GM23248 (cell line): ENCODE data around the gene BMP5. TPM values are rescaled to one million over a fixed set of nuclear protein-coding genes. Genes with fewer than 3 reads are reported as not detected.

Source experiments
- DNase-seq: peaks from one replicate; pipeline ENCODE4 v3.0.0-alpha.2; 2015
- H2AFZ ChIP-seq: fragments of 200-600 bp; sonication (generic); 2 replicates; pipeline ENCODE4 v1.6.1; 2016; ENCODE audit warnings: antibody characterized with exemption
- H3F3A ChIP-seq: fragments of 200-600 bp; sonication (generic); 2 replicates; pipeline ENCODE4 v1.6.1; 2016; ENCODE audit warnings: mild to moderate bottlenecking, antibody characterized with exemption, mixed run types; ENCODE audit not compliant: insufficient read depth
- H3K27ac ChIP-seq: fragments of 200-600 bp; sonication (generic); 2 replicates; pipeline ENCODE4 v1.5.1; 2016; ENCODE audit warnings: mild to moderate bottlenecking
- H3K27me3 ChIP-seq: fragments of 200-600 bp; sonication (generic); replicated peaks from 2 replicates; pipeline ENCODE4 v1.6.1; 2016; ENCODE audit warnings: mild to moderate bottlenecking; ENCODE audit not compliant: insufficient read depth
- H3K36me3 ChIP-seq: fragments of 200-600 bp; sonication (generic); 2 replicates; pipeline ENCODE4 v1.6.1; 2016; ENCODE audit warnings: low read depth, mild to moderate bottlenecking
- H3K4me1 ChIP-seq: fragments of 200-600 bp; sonication (generic); 2 replicates; pipeline ENCODE4 v1.6.1; 2016; ENCODE audit warnings: mild to moderate bottlenecking; ENCODE audit not compliant: insufficient read depth
- H3K4me2 ChIP-seq: fragments of 200-600 bp; sonication (generic); one replicate; pipeline ENCODE4 v1.6.1; 2016; ENCODE audit warnings: mild to moderate bottlenecking; ENCODE audit not compliant: unreplicated experiment
- H3K4me3 ChIP-seq: fragments of 200-600 bp; sonication (generic); 2 replicates; pipeline ENCODE4 v1.5.1; 2016; ENCODE audit warnings: mild to moderate bottlenecking
- H3K79me2 ChIP-seq: fragments of 200-600 bp; sonication (generic); 2 replicates; pipeline ENCODE4 v1.6.1; 2016; ENCODE audit warnings: mild to moderate bottlenecking; ENCODE audit not compliant: insufficient read depth
- H3K9ac ChIP-seq: fragments of 200-600 bp; sonication (generic); 2 replicates; pipeline ENCODE4 v1.6.1; 2016; ENCODE audit warnings: mild to moderate bottlenecking
- H3K9me2 ChIP-seq: fragments of 200-600 bp; sonication (generic); 2 replicates; pipeline ENCODE4 v1.6.1; 2016; ENCODE audit warnings: mixed run types, mild to moderate bottlenecking, moderate library complexity; ENCODE audit not compliant: insufficient read depth
- H3K9me3 ChIP-seq: fragments of 200-600 bp; sonication (generic); one replicate; pipeline ENCODE4 v1.6.1; 2017; ENCODE audit warnings: low read depth
- H4K20me1 ChIP-seq: fragments of 200-600 bp; sonication (generic); 2 replicates; pipeline ENCODE4 v1.6.0; 2016; ENCODE audit not compliant: insufficient read depth
- EZH2 ChIP-seq: fragments of 200-600 bp; sonication (generic); IDR thresholded peaks from 2 replicates; pipeline ENCODE4 v1.6.1; 2018; ENCODE audit warnings: antibody characterized with exemption, mild to moderate bottlenecking; ENCODE audit not compliant: insufficient read depth, poor library complexity, severe bottlenecking
- EZH2phosphoT487 ChIP-seq: fragments of 200-600 bp; sonication (generic); IDR thresholded peaks from 2 replicates; pipeline ENCODE4 v1.6.1; 2018; ENCODE audit warnings: antibody characterized with exemption, moderate library complexity, mild to moderate bottlenecking, low read depth; ENCODE audit not compliant: insufficient read depth
- WGBS, 2 experiments: methylation state at CpG; one replicate each; pipeline ENCODE4 v1.1.6; 2015 to 2017; ENCODE audit warnings: low lambda C conversion rate in 2 of 2, low coverage in 1 of 2; ENCODE audit errors: missing lambda C conversion rate in 2 of 2; 5-methylcytosine and 5-hydroxymethylcytosine counted together
- in situ Hi-C: fragments of 300-500 bp; cut with MboI; formaldehyde crosslinking; loops from 2 replicates; pipeline ENCODE4 v1.15.0; 2020
- polyA plus RNA-seq: library from polyadenylated mRNA; unstranded; fragments of >200 nt; fragmentation: Nextera tagmentation; extraction: Ambion mirVana; gene quantifications from 2 replicates; pipeline ENCODE4 v1.2.1, GENCODE V29; 2016
- total RNA-seq: library from RNA; depleted of rRNA; stranded (reverse); fragments of >200 nt; shearing (Covaris generic); gene quantifications from 2 replicates; pipeline ENCODE4 v1.2.3, GENCODE V29; 2014

BMP5 gene
- total and polyA plus RNA-seq, 2 experiments from 2014 or later: not detected

- in situ Hi-C loops: no loop called here
- H3K9ac ChIP-seq: no peak overlapping the region
- 80 to 83% methylated on average over 5 of the region's 5 CpGs for WGBS, 2 experiments
- no peaks in the 10 kb centered on the region for H3K4me1 ChIP-seq
- H3K36me3 ChIP-seq: no peaks in the 10 kb centered on the region
- no peaks in the 10 kb centered on the region for H3K27me3 ChIP-seq
- H3K9me2 ChIP-seq: no peaks in the 10 kb centered on the region
- H3K79me2 ChIP-seq: no peaks in the 10 kb centered on the region
- no peaks in the 10 kb centered on the region for H3K9me3 ChIP-seq
- H2AFZ ChIP-seq: no peak overlapping the region
- TF ChIP-seq EZH2: no peak
- TF ChIP-seq EZH2phosphoT487: no peak
- no peaks in the 10 kb centered on the region for H4K20me1 ChIP-seq
- H3F3A ChIP-seq: no peaks in the 10 kb centered on the region
- H3K4me2 ChIP-seq: no peak overlapping the region
- DNase-seq: no peak
- H3K4me3 ChIP-seq: no peak overlapping the region
- H3K27ac ChIP-seq: no peak overlapping the region
Measured at GRCh38 chr6:55774286-55775028, 100.9 kb downstream of the BMP5 start.

- H3K36me3 ChIP-seq: no peaks in the 10 kb centered on the region
- DNase-seq: no peak
- H3F3A ChIP-seq: no peaks in the 10 kb centered on the region
- in situ Hi-C loops: no loop called here
- no peaks in the 10 kb centered on the region for H3K9me3 ChIP-seq
- no peaks in the 10 kb centered on the region for H3K4me1 ChIP-seq
- H2AFZ ChIP-seq: no peak overlapping the region
- no peaks in the 10 kb centered on the region for H3K9me2 ChIP-seq
- no peak overlapping the region for H3K4me3 ChIP-seq
- TF ChIP-seq EZH2phosphoT487: no peak
- no peak for TF ChIP-seq EZH2
- no peak overlapping the region for H3K4me2 ChIP-seq
- H3K27me3 ChIP-seq: no peaks in the 10 kb centered on the region
- H3K27ac ChIP-seq: no peak overlapping the region
- H3K9ac ChIP-seq: no peak overlapping the region
- no peaks in the 10 kb centered on the region for H4K20me1 ChIP-seq
- H3K79me2 ChIP-seq: no peaks in the 10 kb centered on the region
- 81 to 88% methylated on average over 9 of the region's 9 CpGs for WGBS, 2 experiments
Measured at GRCh38 chr6:55773620-55774216, 101.7 kb downstream of the BMP5 start.

GRCh38 chr6:55772730-55773129 lies 102.7 kb downstream of the BMP5 start:
- H3K4me2 ChIP-seq: no peak overlapping the region
- H3K36me3 ChIP-seq: no peaks in the 10 kb centered on the region
- no peaks in the 10 kb centered on the region for H3F3A ChIP-seq
- no peaks in the 10 kb centered on the region for H3K9me3 ChIP-seq
- no peaks in the 10 kb centered on the region for H3K79me2 ChIP-seq
- no peak overlapping the region for H2AFZ ChIP-seq
- 75 to 84% methylated on average over 3 of the region's 3 CpGs for WGBS, 2 experiments
- in situ Hi-C loops: no loop called here
- H4K20me1 ChIP-seq: no peaks in the 10 kb centered on the region
- no peaks in the 10 kb centered on the region for H3K27me3 ChIP-seq
- TF ChIP-seq EZH2: no peak
- TF ChIP-seq EZH2phosphoT487: no peak
- H3K9me2 ChIP-seq: no peaks in the 10 kb centered on the region
- no peak overlapping the region for H3K27ac ChIP-seq
- H3K9ac ChIP-seq: no peak overlapping the region
- no peak for DNase-seq
- H3K4me1 ChIP-seq: no peaks in the 10 kb centered on the region
- no peak overlapping the region for H3K4me3 ChIP-seq

GRCh38 chr6:55759536-55759935 lies 115.9 kb downstream of the BMP5 start:
- peaks cover 9% of the 10 kb centered on the region; the same call in 1 of the 2 replicates for H3K4me1 ChIP-seq
- peaks cover 13% of the 10 kb centered on the region for H3F3A ChIP-seq
- H3K27me3 ChIP-seq: no peaks in the 10 kb centered on the region
- no peak for DNase-seq
- WGBS, 2 experiments: 94% methylated on average over 1 of the region's 1 CpG
- H3K27ac ChIP-seq: no peak overlapping the region
- no peaks in the 10 kb centered on the region for H3K9me2 ChIP-seq
- H3K4me2 ChIP-seq: no peak overlapping the region
- no peak overlapping the region for H2AFZ ChIP-seq
- TF ChIP-seq EZH2 (no peak), EZH2phosphoT487 (no peak)
- no peak overlapping the region for H3K4me3 ChIP-seq
- H4K20me1 ChIP-seq: no peaks in the 10 kb centered on the region
- in situ Hi-C loops: no loop called here
- H3K9ac ChIP-seq: no peak overlapping the region
- H3K9me3 ChIP-seq: no peaks in the 10 kb centered on the region
- H3K79me2 ChIP-seq: no peaks in the 10 kb centered on the region
- no peaks in the 10 kb centered on the region for H3K36me3 ChIP-seq
